ENCODE measurements around the gene ASTN2. TPM values are rescaled to one million over a fixed set of nuclear protein-coding genes. Genes with fewer than 3 reads are reported as not detected.

The ASTN2 gene
- total and polyA plus RNA-seq, 4 donors = 0.57 to 2.9 (median 1.4) TPM

GRCh38 chr9:116798521-116798920 is 616.3 kb downstream of the ASTN2 start:
- WGBS = 60% methylated on average over 2 of the region's 2 CpGs
- DNase-seq (ENCODE audit: low spot score) = no peak
- no peaks in the 10 kb centered on the region for H3K27me3 ChIP-seq (ENCODE audit: control insufficient read depth in 4 of 4, insufficient read depth in 4 of 4, low read length in 3 of 4)
- TF ChIP-seq SP1 (IDR thresholded peaks at IDR 0.05) (no peak), RXRA (IDR thresholded peaks at IDR 0.05) (no peak), HNF4G (IDR thresholded peaks at IDR 0.05) (no peak), RAD21 (IDR thresholded peaks at IDR 0.05) (no peak), ZBTB33 (IDR thresholded peaks at IDR 0.05) (no peak), JUND (IDR thresholded peaks at IDR 0.05) (no peak), FOXA1 (IDR thresholded peaks at IDR 0.05) (no peak), HNF4A (conservative IDR thresholded peaks at IDR 0.05) (no peak), FOXA2 (IDR thresholded peaks at IDR 0.05) (no peak), REST (IDR thresholded peaks at IDR 0.05) (no peak)
- no peak overlapping the region for H3K4me3 ChIP-seq (ENCODE audit: low read depth in 1 of 3, low read length in 3 of 3)
- no peaks in the 10 kb centered on the region for H3K36me3 ChIP-seq (ENCODE audit: control insufficient read depth in 4 of 4, insufficient read depth in 3 of 4, low read depth in 1 of 4, low read length in 3 of 4)
- no peaks in the 10 kb centered on the region for H3K4me1 ChIP-seq (ENCODE audit: control insufficient read depth in 4 of 4, insufficient read depth in 4 of 4, low read length in 3 of 4)
- H3K9me3 ChIP-seq (ENCODE audit: control insufficient read depth in 4 of 4, low read length in 3 of 4) = no peaks in the 10 kb centered on the region
- no peak overlapping the region for H3K27ac ChIP-seq (ENCODE audit: low read depth in 1 of 2, low read length in 2 of 2)
- H3K9ac ChIP-seq (ENCODE audit: low read depth in 1 of 2, low read length in 2 of 2) = no peak overlapping the region

GRCh38 chr9:116797276-116797675 is 617.6 kb downstream of the ASTN2 start:
- Histone ChIP-seq H3K27me3 (ENCODE audit: control insufficient read depth in 4 of 4, insufficient read depth in 4 of 4, low read length in 3 of 4) (peaks cover 0 to 1% (median 0%) of the 10 kb centered on the region in 4 donors), H3K4me1 (ENCODE audit: control insufficient read depth in 4 of 4, insufficient read depth in 4 of 4, low read length in 3 of 4) (no peaks in the 10 kb centered on the region), H3K36me3 (ENCODE audit: control insufficient read depth in 4 of 4, insufficient read depth in 3 of 4, low read depth in 1 of 4, low read length in 3 of 4) (no peaks in the 10 kb centered on the region), H3K9me3 (ENCODE audit: control insufficient read depth in 4 of 4, low read length in 3 of 4) (no peaks in the 10 kb centered on the region), H3K27ac (ENCODE audit: low read depth in 1 of 2, low read length in 2 of 2) (no peak overlapping the region), H3K9ac (ENCODE audit: low read depth in 1 of 2, low read length in 2 of 2) (no peak overlapping the region), H3K4me3 (ENCODE audit: low read depth in 1 of 3, low read length in 3 of 3) (no peak overlapping the region)
- TF ChIP-seq TAF1 (conservative IDR thresholded peaks at IDR 0.05) (no peak), HNF4G (IDR thresholded peaks at IDR 0.05) (no peak), FOXA1 (IDR thresholded peaks at IDR 0.05) (no peak), YY1 (IDR thresholded peaks at IDR 0.05) (no peak), NR2F2 (IDR thresholded peaks at IDR 0.05) (no peak), ATF3 (IDR thresholded peaks at IDR 0.05) (no peak), MAX (IDR thresholded peaks at IDR 0.05) (no peak), RAD21 (IDR thresholded peaks at IDR 0.05) (no peak), CTCF (IDR thresholded peaks at IDR 0.05; ENCODE audit: low read depth, low read length, missing input control) (no peak), FOXA2 (IDR thresholded peaks at IDR 0.05) (no peak), EGR1 (IDR thresholded peaks at IDR 0.05; ENCODE audit: low read depth in 2 of 2) (no peak), HNF4A (conservative IDR thresholded peaks at IDR 0.05) (no peak)
- DNase-seq (ENCODE audit: low spot score) = no peak

All from liver (tissue), 9 donors.